GM18505 (cell line): Measurements from ENCODE around the gene DTX4.

Experiments
- ATAC-seq: cut with Tn5 transposase; IDR thresholded peaks from one replicate; pipeline ENCODE4 v1.9.1; 2021; ENCODE audit not compliant: unreplicated experiment
- POLR2A ChIP-seq: IDR thresholded peaks from 4 replicates; pipeline ENCODE4 v1.6.1; 2011; ENCODE audit warnings: borderline replicate concordance; ENCODE audit not compliant: insufficient read depth, insufficient read length; ENCODE audit errors: extremely low read depth

Gene DTX4

GRCh38 chr11:59191890-59192289 lies 20.0 kb downstream of the DTX4 start:
- TF ChIP-seq POLR2A: no peak
- ATAC-seq: no peak

- ATAC-seq: no peak
Observed at GRCh38 chr11:59192446-59193020, 20.6 kb downstream of the DTX4 start.

GRCh38 chr11:59193587-59194130 lies 21.7 kb downstream of the DTX4 start:
- ATAC-seq: no peak
- no peak for TF ChIP-seq POLR2A

More at GRCh38 chr11:59192446-59193020, 20.6 kb downstream of the DTX4 start:
- no peak for TF ChIP-seq POLR2A

- TF ChIP-seq POLR2A: no peak
- no peak for ATAC-seq
Observed at GRCh38 chr11:59195586-59195985, 23.7 kb downstream of the DTX4 start.

- ATAC-seq: no peak
- no peak for TF ChIP-seq POLR2A
Observed at GRCh38 chr11:59196777-59197176, 24.8 kb downstream of the DTX4 start.

GRCh38 chr11:59197991-59198390 lies 26.1 kb downstream of the DTX4 start:
- TF ChIP-seq POLR2A: no peak
- ATAC-seq: no peak

GRCh38 chr11:59198726-59199125 lies 26.8 kb downstream of the DTX4 start:
- no peak for TF ChIP-seq POLR2A
- ATAC-seq: no peak

GRCh38 chr11:59199546-59200422 lies 27.9 kb downstream of the DTX4 start:
- ATAC-seq: peak; percentile 53
- no peak for TF ChIP-seq POLR2A

- no peak for TF ChIP-seq POLR2A
- ATAC-seq: no peak
Observed at GRCh38 chr11:59200423-59200746, 28.5 kb downstream of the DTX4 start.

- no peak for TF ChIP-seq POLR2A
- ATAC-seq: no peak
Observed at GRCh38 chr11:59201353-59201752, 29.4 kb downstream of the DTX4 start.

- no peak for TF ChIP-seq POLR2A
- no peak for ATAC-seq
Observed at GRCh38 chr11:59204746-59205145, 32.8 kb downstream of the DTX4 start.

- ATAC-seq: no peak
- TF ChIP-seq POLR2A: no peak
Observed at GRCh38 chr11:59205648-59206047, 33.7 kb downstream of the DTX4 start.

GRCh38 chr11:59206635-59207034 lies 34.7 kb downstream of the DTX4 start:
- TF ChIP-seq POLR2A: no peak
- no peak for ATAC-seq

- TF ChIP-seq POLR2A: no peak
- ATAC-seq: peak; percentile 79
Observed at GRCh38 chr11:59207988-59208451, 36.1 kb downstream of the DTX4 start.
